C4-2B (cell line): ENCODE measurements around the gene TBC1D22A.

Experiments
- H3K27ac ChIP-seq: fragments of 450-650 bp; 2 replicates; pipeline ENCODE4 v1.5.1; 2017
- CTCF ChIP-seq: fragments of 450-650 bp; conservative IDR thresholded peaks from 2 replicates; pipeline ENCODE4 v1.5.1; 2017; ENCODE audit warnings: mild to moderate bottlenecking
- ZFX ChIP-seq: fragments of 450-650 bp; IDR thresholded peaks from 2 replicates; pipeline ENCODE4 v1.6.1; 2017

The TBC1D22A gene

GRCh38 chr22:47192651-47193437 is 430.4 kb downstream of the TBC1D22A start:
- TF ChIP-seq ZFX = no peak
- no peak for TF ChIP-seq CTCF
- no peak overlapping the region for H3K27ac ChIP-seq

- no peak overlapping the region for H3K27ac ChIP-seq
- TF ChIP-seq CTCF (no peak), ZFX (no peak)
Measured at GRCh38 chr22:47193606-47194329, 431.3 kb downstream of the TBC1D22A start.

GRCh38 chr22:47194476-47195155 is 432.2 kb downstream of the TBC1D22A start:
- TF ChIP-seq ZFX = no peak
- TF ChIP-seq CTCF = no peak
- H3K27ac ChIP-seq = no peak overlapping the region

DNA sequence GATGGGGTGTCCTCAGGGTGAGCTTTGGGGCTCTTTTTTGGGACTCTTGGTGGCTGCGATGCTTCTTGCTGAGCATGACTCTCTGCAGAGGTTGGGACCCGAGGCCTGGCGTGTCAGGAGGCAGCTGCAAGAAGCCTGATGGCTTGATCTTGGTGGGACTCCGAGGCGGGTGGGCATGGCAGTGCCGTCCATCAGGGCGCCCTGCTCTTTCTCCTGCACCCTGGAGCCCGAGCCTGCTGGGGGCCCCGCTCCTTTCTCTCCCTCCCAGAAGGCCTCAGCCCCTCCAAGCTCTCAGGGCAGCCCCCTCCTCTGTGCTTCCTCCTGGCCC is 432.7 kb downstream of the TBC1D22A start:
- TF ChIP-seq ZFX = no peak
- TF ChIP-seq CTCF = no peak
- no peak overlapping the region for H3K27ac ChIP-seq

- no peak overlapping the region for H3K27ac ChIP-seq
- no peak for TF ChIP-seq CTCF
- no peak for TF ChIP-seq ZFX
Measured at GRCh38 chr22:47195484-47196165, 433.2 kb downstream of the TBC1D22A start.

DNA sequence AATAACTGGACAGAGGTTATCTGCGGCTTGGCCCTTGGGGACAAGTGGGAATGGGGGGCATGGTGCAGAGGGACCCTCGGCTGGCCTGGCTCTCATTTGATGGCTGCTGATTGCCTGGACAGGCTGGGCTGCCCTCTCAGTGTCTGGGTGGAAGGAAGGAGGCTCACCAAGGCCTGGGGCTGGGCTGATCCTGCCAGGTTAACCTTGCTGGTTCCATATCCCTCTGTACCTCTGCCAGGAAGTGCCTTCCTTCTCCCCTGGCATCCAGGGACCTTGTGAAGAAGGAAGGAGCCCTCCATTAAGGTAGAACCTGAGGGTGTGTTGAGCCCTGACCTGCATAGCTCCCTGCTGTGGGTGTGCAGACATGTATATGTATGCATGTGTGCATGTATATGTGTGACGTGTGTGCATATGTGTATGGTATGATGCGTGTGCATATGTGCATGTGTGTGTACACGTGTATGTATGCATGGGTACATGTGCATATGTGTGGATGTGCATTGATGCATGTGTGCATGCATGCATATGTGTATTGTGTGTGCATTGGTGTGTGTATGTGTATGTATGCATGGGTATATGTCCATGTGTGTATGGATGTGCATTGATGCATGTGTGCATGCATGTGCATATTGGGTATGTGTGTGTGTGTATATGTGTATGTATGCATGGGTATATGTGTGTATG is 433.9 kb downstream of the TBC1D22A start:
- TF ChIP-seq ZFX (no peak), CTCF (no peak)
- no peak overlapping the region for H3K27ac ChIP-seq
